GM23338 (cell line): Measurements from ENCODE around the gene EVI5L. TPM values are rescaled to one million over a fixed set of nuclear protein-coding genes. Genes with fewer than 3 reads are reported as not detected.
A peak's percentile ranks its signal among the peaks of the same experiment; 100 is the strongest.

ENCODE experiments used
- ATAC-seq: fragments of 200-7000 bp; cut with Tn5 transposase; 3 replicates; pipeline ENCODE4 v1.9.1; 2020
- DNase-seq: peaks from one replicate; pipeline ENCODE4 v3.0.0-alpha.2; 2015; ENCODE audit warnings: low spot score
- H2AFZ ChIP-seq: fragments of 200-600 bp; sonication (generic); 2 replicates; pipeline ENCODE4 v1.8.0; 2016; ENCODE audit warnings: antibody characterized with exemption, mild to moderate bottlenecking, moderate library complexity
- H3F3A ChIP-seq: fragments of 200-600 bp; sonication (generic); replicated peaks from 2 replicates; pipeline ENCODE4 v1.8.0; 2017; ENCODE audit warnings: antibody characterized with exemption, mixed run types, low read depth
- H3K27ac ChIP-seq: fragments of 200-600 bp; sonication (generic); 2 replicates; pipeline ENCODE4 v1.6.1; 2016; ENCODE audit warnings: low read depth
- H3K27me3 ChIP-seq: fragments of 200-600 bp; sonication (generic); 2 replicates; pipeline ENCODE4 v1.8.0; 2016; ENCODE audit warnings: mild to moderate bottlenecking, mixed run types, moderate library complexity; ENCODE audit not compliant: insufficient read depth
- H3K36me3 ChIP-seq: fragments of 200-600 bp; sonication (generic); 2 replicates; pipeline ENCODE4 v1.8.0; 2016; ENCODE audit warnings: mild to moderate bottlenecking; ENCODE audit not compliant: insufficient read depth
- H3K4me1 ChIP-seq: fragments of 200-600 bp; sonication (generic); 2 replicates; pipeline ENCODE4 v1.8.0; 2016; ENCODE audit warnings: mild to moderate bottlenecking, moderate library complexity; ENCODE audit not compliant: insufficient read depth
- H3K4me2 ChIP-seq: fragments of 200-600 bp; sonication (generic); 2 replicates; pipeline ENCODE4 v1.7.1; 2017; ENCODE audit warnings: mixed run types
- H3K4me3 ChIP-seq: fragments of 200-600 bp; sonication (generic); 2 replicates; pipeline ENCODE4 v1.6.1; 2016; ENCODE audit warnings: mixed run types
- H3K79me2 ChIP-seq: fragments of 200-600 bp; sonication (generic); replicated peaks from 2 replicates; pipeline ENCODE4 v1.8.0; 2017; ENCODE audit warnings: mild to moderate bottlenecking; ENCODE audit not compliant: insufficient read depth
- H3K9me2 ChIP-seq: fragments of 200-600 bp; sonication (generic); 2 replicates; pipeline ENCODE4 v1.8.0; 2017; ENCODE audit not compliant: insufficient read depth
- H4K20me1 ChIP-seq: fragments of 200-600 bp; sonication (generic); replicated peaks from 2 replicates; pipeline ENCODE4 v1.8.0; 2017; ENCODE audit warnings: mild to moderate bottlenecking; ENCODE audit not compliant: insufficient read depth
- H3K27ac Mint-ChIP-seq: 2 replicates; pipeline ENCODE4 v1.8.0; 2020; ENCODE audit warnings: inconsistent platforms, mild to moderate bottlenecking, moderate library complexity, mixed read lengths
- H3K27me3 Mint-ChIP-seq: 3 replicates; pipeline ENCODE4 v1.8.0; 2022; ENCODE audit warnings: low read depth, mild to moderate bottlenecking, moderate library complexity, mixed read lengths, inconsistent platforms; ENCODE audit not compliant: insufficient read depth, poor library complexity
- H3K36me3 Mint-ChIP-seq: 3 replicates; pipeline ENCODE4 v1.8.0; 2021; ENCODE audit warnings: low read depth, mild to moderate bottlenecking, inconsistent platforms, moderate library complexity, mixed read lengths
- H3K4me1 Mint-ChIP-seq: 3 replicates; pipeline ENCODE4 v1.8.0; 2020; ENCODE audit warnings: mild to moderate bottlenecking, inconsistent platforms, mixed read lengths
- H3K4me3 Mint-ChIP-seq: 3 replicates; pipeline ENCODE4 v1.8.0; 2021; ENCODE audit warnings: moderate library complexity, mild to moderate bottlenecking, inconsistent platforms, mixed read lengths
- H3K9me3 Mint-ChIP-seq: 3 replicates; pipeline ENCODE4 v1.8.0; 2020; ENCODE audit warnings: moderate library complexity, mild to moderate bottlenecking, inconsistent platforms, mixed read lengths
- CREB1 ChIP-seq: fragments of 250-450 bp; sonication (Bioruptor Pico); IDR thresholded peaks from 2 replicates; pipeline ENCODE4 v1.5.0; 2020; ENCODE audit warnings: low read depth, mild to moderate bottlenecking, moderate library complexity
- EZH2 ChIP-seq: fragments of 200-600 bp; sonication (generic); IDR thresholded peaks from one replicate; pipeline ENCODE4 v1.8.0; 2017; ENCODE audit warnings: antibody characterized with exemption, mild to moderate bottlenecking, low read depth; ENCODE audit not compliant: unreplicated experiment
- EZH2phosphoT487 ChIP-seq: fragments of 200-600 bp; sonication (generic); IDR thresholded peaks from one replicate; pipeline ENCODE4 v1.8.1; 2018; ENCODE audit warnings: antibody characterized with exemption; ENCODE audit not compliant: unreplicated experiment
- JUNB ChIP-seq: IDR thresholded peaks from one replicate; pipeline ENCODE4 v1.6.1; 2016; ENCODE audit warnings: antibody characterized with exemption; ENCODE audit not compliant: unreplicated experiment
- NANOG ChIP-seq: IDR thresholded peaks from 2 replicates; pipeline ENCODE4 v1.6.1; 2016; ENCODE audit warnings: antibody characterized with exemption, borderline replicate concordance
- POLR2AphosphoS5 ChIP-seq: IDR thresholded peaks from 2 replicates; pipeline ENCODE4 v1.6.1; 2016; ENCODE audit warnings: antibody characterized with exemption, low read depth
- STAT1 ChIP-seq: IDR thresholded peaks from one replicate; pipeline ENCODE4 v1.6.1; 2016; ENCODE audit warnings: antibody characterized with exemption; ENCODE audit not compliant: unreplicated experiment
- ZNF114 ChIP-seq: fragments of 250-450 bp; sonication (Bioruptor Pico); IDR thresholded peaks from 2 replicates; pipeline ENCODE4 v1.5.0; 2020; ENCODE audit warnings: mild to moderate bottlenecking, moderate library complexity
- ZNF331 ChIP-seq: fragments of 250-450 bp; sonication (Bioruptor Pico); IDR thresholded peaks from 2 replicates; pipeline ENCODE4 v1.5.0; 2020; ENCODE audit warnings: low read depth, mild to moderate bottlenecking, moderate library complexity
- polyA plus RNA-seq: library from polyadenylated mRNA; unstranded; fragments of >200 nt; fragmentation: Nextera tagmentation; extraction: Ambion mirVana; gene quantifications from 2 replicates; pipeline ENCODE4 v1.2.1, GENCODE V29; 2016
- total RNA-seq: library from RNA; depleted of rRNA; stranded (reverse); fragments of >200 nt; shearing (Covaris generic); gene quantifications from 2 replicates; pipeline ENCODE4 v1.2.3, GENCODE V29; 2014
- TF ChIP-seq, protein P1 (sequence below): IDR thresholded peaks from 2 replicates; pipeline ENCODE4 v1.6.1; 2016; ENCODE audit warnings: antibody characterized with exemption
- TF ChIP-seq, protein P2 (sequence below), 2 experiments: fragments of 200-600 bp in 1 of 2; sonication (generic) in 1 of 2; conservative IDR thresholded peaks; 2 replicates each; pipeline versions ENCODE4 v1.5.1 to v1.6.1; 2016 to 2017; ENCODE audit warnings: antibody characterized with exemption in 2 of 2, low read depth in 2 of 2, mild to moderate bottlenecking in 2 of 2, moderate library complexity in 1 of 2
- TF ChIP-seq, protein P3 (sequence below): fragments of 250-450 bp; sonication (Bioruptor Pico); IDR thresholded peaks from 2 replicates; pipeline ENCODE4 v1.5.0; 2020; ENCODE audit warnings: mild to moderate bottlenecking, moderate library complexity
- TF ChIP-seq, protein P4 (sequence below): IDR thresholded peaks from one replicate; pipeline ENCODE4 v1.6.1; 2018; ENCODE audit warnings: antibody characterized with exemption; ENCODE audit not compliant: unreplicated experiment

Gene EVI5L
- total and polyA plus RNA-seq, 2 experiments from 2014 or later, result 4.5 to 16.2 TPM

DNA sequence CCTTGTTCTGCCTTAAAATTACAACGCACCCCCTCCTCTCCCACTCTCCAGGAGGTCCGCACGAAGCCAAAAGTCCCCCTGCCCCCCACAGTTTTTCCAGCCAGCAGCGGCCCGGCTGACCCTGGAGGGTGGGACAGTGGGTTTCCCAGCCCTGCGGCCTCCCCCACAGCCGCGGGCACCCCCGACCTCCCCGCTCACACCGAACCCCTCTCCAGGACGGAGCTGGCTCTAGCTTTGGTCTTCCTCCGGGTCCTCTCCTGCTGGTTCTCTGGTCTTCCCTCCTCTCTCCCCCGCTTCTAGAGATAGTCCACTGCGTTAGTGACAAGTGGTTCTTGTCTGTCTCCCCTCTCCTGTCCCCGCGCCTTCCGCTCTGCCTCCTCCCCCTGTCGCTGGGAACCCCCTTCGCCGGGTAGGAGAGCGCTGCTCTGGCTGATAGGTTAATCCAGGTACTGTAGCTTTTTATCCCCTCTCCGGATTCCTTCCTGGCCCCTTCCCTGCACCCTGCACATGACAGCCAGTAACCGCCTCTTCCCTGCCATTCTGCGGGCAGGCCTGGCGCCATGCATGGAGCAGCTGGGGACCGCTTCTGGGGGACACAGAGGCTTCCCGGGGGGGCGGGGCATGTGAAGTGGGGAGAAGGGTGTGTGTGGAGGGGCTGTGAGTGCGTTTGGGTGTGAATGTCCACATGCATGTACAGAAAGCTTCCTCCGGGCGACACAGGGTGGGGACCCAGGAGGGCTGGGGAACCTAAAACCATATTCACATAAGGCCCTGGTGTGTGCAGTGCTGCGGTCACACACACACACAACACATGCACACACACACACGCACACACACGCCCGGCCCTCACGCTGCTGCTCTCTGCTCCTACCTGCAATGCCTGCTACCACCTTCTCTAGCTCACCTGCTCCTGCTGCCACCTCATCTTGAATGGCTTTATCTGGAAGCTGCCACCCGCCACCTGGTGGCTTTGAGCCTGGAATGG lies 27.0 kb downstream of the EVI5L start:
- TF ChIP-seq CREB1 (CRISPR knock-in tag) (no peak), NANOG (no peak), STAT1 (no peak), POLR2AphosphoS5 (no peak), EZH2phosphoT487 (no peak), ZNF331 (no peak), ZNF114 (CRISPR knock-in tag) (no peak), EZH2 (no peak), JUNB (no peak)
- TF ChIP-seq, protein P1, sequence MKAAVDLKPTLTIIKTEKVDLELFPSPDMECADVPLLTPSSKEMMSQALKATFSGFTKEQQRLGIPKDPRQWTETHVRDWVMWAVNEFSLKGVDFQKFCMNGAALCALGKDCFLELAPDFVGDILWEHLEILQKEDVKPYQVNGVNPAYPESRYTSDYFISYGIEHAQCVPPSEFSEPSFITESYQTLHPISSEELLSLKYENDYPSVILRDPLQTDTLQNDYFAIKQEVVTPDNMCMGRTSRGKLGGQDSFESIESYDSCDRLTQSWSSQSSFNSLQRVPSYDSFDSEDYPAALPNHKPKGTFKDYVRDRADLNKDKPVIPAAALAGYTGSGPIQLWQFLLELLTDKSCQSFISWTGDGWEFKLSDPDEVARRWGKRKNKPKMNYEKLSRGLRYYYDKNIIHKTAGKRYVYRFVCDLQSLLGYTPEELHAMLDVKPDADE, result no peak
- TF ChIP-seq, protein P2, sequence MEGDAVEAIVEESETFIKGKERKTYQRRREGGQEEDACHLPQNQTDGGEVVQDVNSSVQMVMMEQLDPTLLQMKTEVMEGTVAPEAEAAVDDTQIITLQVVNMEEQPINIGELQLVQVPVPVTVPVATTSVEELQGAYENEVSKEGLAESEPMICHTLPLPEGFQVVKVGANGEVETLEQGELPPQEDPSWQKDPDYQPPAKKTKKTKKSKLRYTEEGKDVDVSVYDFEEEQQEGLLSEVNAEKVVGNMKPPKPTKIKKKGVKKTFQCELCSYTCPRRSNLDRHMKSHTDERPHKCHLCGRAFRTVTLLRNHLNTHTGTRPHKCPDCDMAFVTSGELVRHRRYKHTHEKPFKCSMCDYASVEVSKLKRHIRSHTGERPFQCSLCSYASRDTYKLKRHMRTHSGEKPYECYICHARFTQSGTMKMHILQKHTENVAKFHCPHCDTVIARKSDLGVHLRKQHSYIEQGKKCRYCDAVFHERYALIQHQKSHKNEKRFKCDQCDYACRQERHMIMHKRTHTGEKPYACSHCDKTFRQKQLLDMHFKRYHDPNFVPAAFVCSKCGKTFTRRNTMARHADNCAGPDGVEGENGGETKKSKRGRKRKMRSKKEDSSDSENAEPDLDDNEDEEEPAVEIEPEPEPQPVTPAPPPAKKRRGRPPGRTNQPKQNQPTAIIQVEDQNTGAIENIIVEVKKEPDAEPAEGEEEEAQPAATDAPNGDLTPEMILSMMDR (conservative IDR thresholded peaks at IDR 0.05; ENCODE audit: low read depth in 2 of 2), result no peak
- TF ChIP-seq, protein P3, sequence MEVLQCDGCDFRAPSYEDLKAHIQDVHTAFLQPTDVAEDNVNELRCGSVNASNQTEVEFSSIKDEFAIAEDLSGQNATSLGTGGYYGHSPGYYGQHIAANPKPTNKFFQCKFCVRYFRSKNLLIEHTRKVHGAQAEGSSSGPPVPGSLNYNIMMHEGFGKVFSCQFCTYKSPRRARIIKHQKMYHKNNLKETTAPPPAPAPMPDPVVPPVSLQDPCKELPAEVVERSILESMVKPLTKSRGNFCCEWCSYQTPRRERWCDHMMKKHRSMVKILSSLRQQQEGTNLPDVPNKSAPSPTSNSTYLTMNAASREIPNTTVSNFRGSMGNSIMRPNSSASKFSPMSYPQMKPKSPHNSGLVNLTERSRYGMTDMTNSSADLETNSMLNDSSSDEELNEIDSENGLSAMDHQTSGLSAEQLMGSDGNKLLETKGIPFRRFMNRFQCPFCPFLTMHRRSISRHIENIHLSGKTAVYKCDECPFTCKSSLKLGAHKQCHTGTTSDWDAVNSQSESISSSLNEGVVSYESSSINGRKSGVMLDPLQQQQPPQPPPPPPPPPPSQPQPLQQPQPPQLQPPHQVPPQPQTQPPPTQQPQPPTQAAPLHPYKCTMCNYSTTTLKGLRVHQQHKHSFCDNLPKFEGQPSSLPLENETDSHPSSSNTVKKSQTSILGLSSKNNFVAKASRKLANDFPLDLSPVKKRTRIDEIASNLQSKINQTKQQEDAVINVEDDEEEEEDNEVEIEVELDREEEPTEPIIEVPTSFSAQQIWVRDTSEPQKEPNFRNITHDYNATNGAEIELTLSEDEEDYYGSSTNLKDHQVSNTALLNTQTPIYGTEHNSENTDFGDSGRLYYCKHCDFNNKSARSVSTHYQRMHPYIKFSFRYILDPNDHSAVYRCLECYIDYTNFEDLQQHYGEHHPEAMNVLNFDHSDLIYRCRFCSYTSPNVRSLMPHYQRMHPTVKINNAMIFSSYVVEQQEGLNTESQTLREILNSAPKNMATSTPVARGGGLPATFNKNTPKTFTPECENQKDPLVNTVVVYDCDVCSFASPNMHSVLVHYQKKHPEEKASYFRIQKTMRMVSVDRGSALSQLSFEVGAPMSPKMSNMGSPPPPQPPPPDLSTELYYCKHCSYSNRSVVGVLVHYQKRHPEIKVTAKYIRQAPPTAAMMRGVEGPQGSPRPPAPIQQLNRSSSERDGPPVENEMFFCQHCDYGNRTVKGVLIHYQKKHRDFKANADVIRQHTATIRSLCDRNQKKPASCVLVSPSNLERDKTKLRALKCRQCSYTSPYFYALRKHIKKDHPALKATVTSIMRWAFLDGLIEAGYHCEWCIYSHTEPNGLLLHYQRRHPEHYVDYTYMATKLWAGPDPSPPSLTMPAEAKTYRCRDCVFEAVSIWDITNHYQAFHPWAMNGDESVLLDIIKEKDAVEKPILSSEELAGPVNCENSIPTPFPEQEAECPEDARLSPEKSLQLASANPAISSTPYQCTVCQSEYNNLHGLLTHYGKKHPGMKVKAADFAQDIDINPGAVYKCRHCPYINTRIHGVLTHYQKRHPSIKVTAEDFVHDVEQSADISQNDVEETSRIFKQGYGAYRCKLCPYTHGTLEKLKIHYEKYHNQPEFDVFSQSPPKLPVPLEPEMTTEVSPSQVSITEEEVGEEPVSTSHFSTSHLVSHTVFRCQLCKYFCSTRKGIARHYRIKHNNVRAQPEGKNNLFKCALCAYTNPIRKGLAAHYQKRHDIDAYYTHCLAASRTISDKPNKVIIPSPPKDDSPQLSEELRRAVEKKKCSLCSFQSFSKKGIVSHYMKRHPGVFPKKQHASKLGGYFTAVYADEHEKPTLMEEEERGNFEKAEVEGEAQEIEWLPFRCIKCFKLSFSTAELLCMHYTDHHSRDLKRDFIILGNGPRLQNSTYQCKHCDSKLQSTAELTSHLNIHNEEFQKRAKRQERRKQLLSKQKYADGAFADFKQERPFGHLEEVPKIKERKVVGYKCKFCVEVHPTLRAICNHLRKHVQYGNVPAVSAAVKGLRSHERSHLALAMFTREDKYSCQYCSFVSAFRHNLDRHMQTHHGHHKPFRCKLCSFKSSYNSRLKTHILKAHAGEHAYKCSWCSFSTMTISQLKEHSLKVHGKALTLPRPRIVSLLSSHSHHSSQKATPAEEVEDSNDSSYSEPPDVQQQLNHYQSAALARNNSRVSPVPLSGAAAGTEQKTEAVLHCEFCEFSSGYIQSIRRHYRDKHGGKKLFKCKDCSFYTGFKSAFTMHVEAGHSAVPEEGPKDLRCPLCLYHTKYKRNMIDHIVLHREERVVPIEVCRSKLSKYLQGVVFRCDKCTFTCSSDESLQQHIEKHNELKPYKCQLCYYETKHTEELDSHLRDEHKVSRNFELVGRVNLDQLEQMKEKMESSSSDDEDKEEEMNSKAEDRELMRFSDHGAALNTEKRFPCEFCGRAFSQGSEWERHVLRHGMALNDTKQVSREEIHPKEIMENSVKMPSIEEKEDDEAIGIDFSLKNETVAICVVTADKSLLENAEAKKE, result no peak
- TF ChIP-seq, protein P4, sequence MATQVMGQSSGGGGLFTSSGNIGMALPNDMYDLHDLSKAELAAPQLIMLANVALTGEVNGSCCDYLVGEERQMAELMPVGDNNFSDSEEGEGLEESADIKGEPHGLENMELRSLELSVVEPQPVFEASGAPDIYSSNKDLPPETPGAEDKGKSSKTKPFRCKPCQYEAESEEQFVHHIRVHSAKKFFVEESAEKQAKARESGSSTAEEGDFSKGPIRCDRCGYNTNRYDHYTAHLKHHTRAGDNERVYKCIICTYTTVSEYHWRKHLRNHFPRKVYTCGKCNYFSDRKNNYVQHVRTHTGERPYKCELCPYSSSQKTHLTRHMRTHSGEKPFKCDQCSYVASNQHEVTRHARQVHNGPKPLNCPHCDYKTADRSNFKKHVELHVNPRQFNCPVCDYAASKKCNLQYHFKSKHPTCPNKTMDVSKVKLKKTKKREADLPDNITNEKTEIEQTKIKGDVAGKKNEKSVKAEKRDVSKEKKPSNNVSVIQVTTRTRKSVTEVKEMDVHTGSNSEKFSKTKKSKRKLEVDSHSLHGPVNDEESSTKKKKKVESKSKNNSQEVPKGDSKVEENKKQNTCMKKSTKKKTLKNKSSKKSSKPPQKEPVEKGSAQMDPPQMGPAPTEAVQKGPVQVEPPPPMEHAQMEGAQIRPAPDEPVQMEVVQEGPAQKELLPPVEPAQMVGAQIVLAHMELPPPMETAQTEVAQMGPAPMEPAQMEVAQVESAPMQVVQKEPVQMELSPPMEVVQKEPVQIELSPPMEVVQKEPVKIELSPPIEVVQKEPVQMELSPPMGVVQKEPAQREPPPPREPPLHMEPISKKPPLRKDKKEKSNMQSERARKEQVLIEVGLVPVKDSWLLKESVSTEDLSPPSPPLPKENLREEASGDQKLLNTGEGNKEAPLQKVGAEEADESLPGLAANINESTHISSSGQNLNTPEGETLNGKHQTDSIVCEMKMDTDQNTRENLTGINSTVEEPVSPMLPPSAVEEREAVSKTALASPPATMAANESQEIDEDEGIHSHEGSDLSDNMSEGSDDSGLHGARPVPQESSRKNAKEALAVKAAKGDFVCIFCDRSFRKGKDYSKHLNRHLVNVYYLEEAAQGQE, result no peak
- H3K4me3 ChIP-seq, result peak overlapping the region; percentile 57; the same call in 1 of the 2 replicates
- H3K4me1 ChIP-seq, result peaks cover 31% of the 10 kb centered on the region
- H3K9me2 ChIP-seq, result no peaks in the 10 kb centered on the region
- no peak overlapping the region for H3K27ac ChIP-seq
- peak; percentile 44 for DNase-seq
- Mint-ChIP-seq H3K9me3 (no peaks in the 10 kb centered on the region), H3K27me3 (peaks cover 31% of the 10 kb centered on the region), H3K27ac (no peak overlapping the region), H3K36me3 (no peaks in the 10 kb centered on the region; the same call in 2 of the 3 replicates), H3K4me1 (peaks cover 38% of the 10 kb centered on the region), H3K4me3 (no peak overlapping the region; the same call in 2 of the 3 replicates)
- no peaks in the 10 kb centered on the region for H4K20me1 ChIP-seq
- peak overlapping the region; percentile 84 for H3K4me2 ChIP-seq
- H3K79me2 ChIP-seq, result no peaks in the 10 kb centered on the region
- ATAC-seq, result no peak
- H3K36me3 ChIP-seq, result no peaks in the 10 kb centered on the region
- peaks cover 14% of the 10 kb centered on the region for H3K27me3 ChIP-seq
- 0 out of 2 replicates have a peak, but pooled peaks cover 6% of the 10 kb centered on the region for H3F3A ChIP-seq
- H2AFZ ChIP-seq, result no peak overlapping the region
